K562 (cell line): ENCODE data around the gene PDE8A. TPM values are rescaled to one million over a fixed set of nuclear protein-coding genes. Genes with fewer than 3 reads are reported as not detected.

Experiments used
- ATAC-seq: fragments of 200-7000 bp; cut with Tn5 transposase; 3 replicates; pipeline ENCODE4 v1.9.1; 2020; ENCODE audit warnings: moderate library complexity
- BruUV-seq: library from RNA; stranded (reverse); fragments of 400-500 nt; replicated peaks from 2 replicates; lab custom pipeline; 2021; lab: Mats Ljungman, UMichigan
- CTCF ChIA-PET: fragments of 300-600 bp; formaldehyde crosslinking; extraction: SDS; loops from one replicate; lab custom pipeline; 2021; ENCODE audit warnings: low intra/inter-chr PET ratio; lab: Yijun Ruan, JAX
- POLR2A ChIA-PET: fragments of 300-600, 350-650 bp; sonication (Branson Sonifier 250); formaldehyde crosslinking; extraction: SDS; loops from one replicate; lab custom pipeline; 2021; ENCODE audit warnings: antibody characterized with exemption, inconsistent platforms; lab: Yijun Ruan, JAX
- DNase-seq, 4 experiments: peaks; one replicate each; pipeline versions ENCODE4 v3.0.0 to v3.0.0-alpha.2; 2011 to 2018; ENCODE audit warnings: low spot score in 3 of 4, mixed read lengths in 3 of 4; ENCODE audit errors: extremely low read depth in 1 of 4
- FAIRE-seq: peaks from 2 replicates; lab custom pipeline; 2011; peaks lifted over from hg19 to GRCh38; lab: Jason Lieb, UNC
- H2AFZ ChIP-seq: 2 replicates; pipeline ENCODE4 v1.6.0; 2011; ENCODE audit warnings: low read depth, low read length, control low read depth, inconsistent platforms
- H3K27ac ChIP-seq: fragments of 200-600 bp; 3 replicates; pipeline ENCODE4 v1.8.0; 2011; ENCODE audit warnings: low read depth, mild to moderate bottlenecking, control low read depth, inconsistent platforms, low read length, moderate library complexity, mixed read lengths; ENCODE audit errors: extremely low read depth
- H3K27me3 ChIP-seq, 2 experiments: fragments of 300-600 bp in 1 of 2; 2 replicates in 1 of 2; 3 replicates in 1 of 2; pipeline versions ENCODE4 v1.6.0 to v1.8.0; 2011; ENCODE audit warnings: inconsistent platforms in 2 of 2, low read length in 2 of 2, mild to moderate bottlenecking in 1 of 2, mixed read lengths in 1 of 2, moderate library complexity in 1 of 2; ENCODE audit not compliant: control insufficient read depth in 2 of 2, insufficient read depth in 2 of 2
- H3K36me3 ChIP-seq: fragments of 300-600 bp; 3 replicates; pipeline ENCODE4 v1.8.0; 2011; ENCODE audit warnings: mild to moderate bottlenecking, low read length, inconsistent platforms; ENCODE audit not compliant: control insufficient read depth, insufficient read depth
- H3K4me1 ChIP-seq, 2 experiments: fragments of 200-600 bp in 1 of 2; replicated peaks in 1 of 2; 2 replicates in 1 of 2; 3 replicates in 1 of 2; pipeline versions ENCODE4 v1.5.1 to v1.8.0; 2011; ENCODE audit warnings: inconsistent platforms in 2 of 2, low read length in 2 of 2, mild to moderate bottlenecking in 1 of 2, mixed read lengths in 1 of 2, moderate library complexity in 1 of 2; ENCODE audit not compliant: control insufficient read depth in 2 of 2, insufficient read depth in 2 of 2
- H3K4me2 ChIP-seq: 2 replicates; pipeline ENCODE4 v1.6.1; 2011; ENCODE audit warnings: low read length, control low read depth, inconsistent platforms, mixed read lengths; ENCODE audit not compliant: insufficient read depth
- H3K4me3 ChIP-seq: fragments of 200-600 bp; sonication (generic), shearing (Covaris generic); 2 replicates; pipeline ENCODE4 v1.5.1; 2016; ENCODE audit warnings: control low read depth, inconsistent platforms
- H3K79me2 ChIP-seq: fragments of 200-600 bp; 3 replicates; pipeline ENCODE4 v1.8.0; 2011; ENCODE audit warnings: low read length, inconsistent platforms; ENCODE audit not compliant: control insufficient read depth, insufficient read depth
- H3K9ac ChIP-seq, 2 experiments: 2 replicates each; pipeline versions ENCODE4 v1.6.0 to v1.6.1; 2011; ENCODE audit warnings: low read depth in 2 of 2, low read length in 2 of 2, control low read depth in 1 of 2, inconsistent platforms in 1 of 2, mild to moderate bottlenecking in 1 of 2, mixed read lengths in 1 of 2; ENCODE audit not compliant: insufficient read depth in 1 of 2
- H3K9me1 ChIP-seq: one replicate; pipeline ENCODE4 v1.6.0; 2011; ENCODE audit warnings: inconsistent platforms, mild to moderate bottlenecking, low read length, moderate library complexity; ENCODE audit not compliant: control insufficient read depth, insufficient read depth
- H3K9me3 ChIP-seq: replicated peaks from 2 replicates; pipeline ENCODE4 v1.5.1; 2011; ENCODE audit warnings: low read depth, low read length, inconsistent platforms; ENCODE audit not compliant: control insufficient read depth, insufficient read depth
- H4K20me1 ChIP-seq: replicated peaks from 2 replicates; pipeline ENCODE4 v1.6.1; 2011; ENCODE audit warnings: low read length, inconsistent platforms, mixed read lengths; ENCODE audit not compliant: control insufficient read depth, insufficient read depth
- ARID1B ChIP-seq: fragments of 450-650 bp; IDR thresholded peaks from 2 replicates; pipeline ENCODE4 v1.6.1; 2016; ENCODE audit warnings: antibody characterized with exemption, mild to moderate bottlenecking, inconsistent platforms
- FOSL1 ChIP-seq: fragments of 200-800 bp; sonication (Bioruptor generic); conservative IDR thresholded peaks from 2 replicates; pipeline ENCODE4 v1.6.1; 2016; ENCODE audit warnings: missing genetic modification characterization, missing compliant biosample characterization
- PTBP1 ChIP-seq: fragments of 200-400 bp; formaldehyde crosslinking; IDR thresholded peaks from 2 replicates; pipeline ENCODE4 v1.6.1; 2017; ENCODE audit warnings: low read depth, low read length
- RCOR1 ChIP-seq, 2 experiments: IDR thresholded peaks; 2 replicates each; pipeline ENCODE4 v1.6.1; 2012; ENCODE audit warnings: low read depth in 2 of 2, low read length in 2 of 2, borderline replicate concordance in 1 of 2, improper control_type of control experiment in 1 of 2
- SMARCC2 ChIP-seq: fragments of 450-650 bp; IDR thresholded peaks from 2 replicates; pipeline ENCODE4 v1.6.1; 2017; ENCODE audit warnings: antibody characterized with exemption, moderate library complexity, mild to moderate bottlenecking, low read depth
- ZNF124 ChIP-seq: sonication (generic); formaldehyde crosslinking; IDR thresholded peaks from 2 replicates; pipeline ENCODE4 v1.8.1; 2022; ENCODE audit warnings: missing genetic modification reagents
- WGBS: fragments of 100-300 bp; shearing (Covaris generic); methylation state at CpG from one replicate; pipeline ENCODE4 v1.1.6; 2016; ENCODE audit warnings: low coverage, mixed read lengths; ENCODE audit not compliant: insufficient coverage; ENCODE audit errors: missing lambda C conversion rate; 5-methylcytosine and 5-hydroxymethylcytosine counted together
- in situ Hi-C: fragments of 300-500 bp; cut with MboI; formaldehyde crosslinking; loops from 4 replicates; pipeline ENCODE4 v1.15.0; 2018; ENCODE audit warnings: inconsistent platforms, mixed read lengths
- intact Hi-C: fragments of 100-400 bp; cut with micrococcal nuclease; formaldehyde crosslinking; loops from 2 replicates; pipeline ENCODE4 v1.14.2; 2022
- polyA plus RNA-seq, 8 experiments: library from polyadenylated mRNA; depleted of rRNA in 4 of 8; stranded (reverse) in 5 of 8; unstranded in 3 of 8; fragments of >200 nt; fragmentation: Nextera tagmentation in 2 of 8; fragmentation: Illumina TruSeq in 1 of 8; extraction: Ambion mirVana in 2 of 8; extraction: Trizol in 1 of 8; gene quantifications; 2 replicates each; pipeline versions ENCODE4 v1.2.1 to v1.2.3, GENCODE V29; 2011 to 2014; ENCODE audit warnings: inconsistent platforms in 1 of 8, missing spikeins in 1 of 8
- total RNA-seq, 7 experiments: library from RNA; depleted of rRNA in 6 of 7; stranded (reverse); fragments of >200 nt in 6 of 7; fragmentation: Illumina TruSeq in 2 of 7; extraction: Trizol in 2 of 7; gene quantifications; 2 replicates each; pipeline versions ENCODE4 v1.2.1 to v1.2.3, GENCODE V29; 2011 to 2021; ENCODE audit warnings: low replicate concordance in 1 of 7
- TF ChIP-seq, protein P1 (sequence below), 2 experiments: fragments of 450-650 bp in 1 of 2; sonication (generic) in 1 of 2; formaldehyde crosslinking in 1 of 2; IDR thresholded peaks in 1 of 2; conservative IDR thresholded peaks in 1 of 2; 2 replicates each; pipeline versions ENCODE4 v1.6.1 to v1.8.1; 2016 to 2023; ENCODE audit warnings: mild to moderate bottlenecking in 2 of 2, moderate library complexity in 2 of 2, inconsistent platforms in 1 of 2, missing genetic modification reagents in 1 of 2
- TF ChIP-seq, protein P2 (sequence below): sonication (generic); IDR thresholded peaks from 2 replicates; pipeline ENCODE4 v1.6.1; 2016
- TF ChIP-seq, protein P3 (sequence below): sonication (generic); formaldehyde crosslinking; IDR thresholded peaks from 2 replicates; pipeline ENCODE4 v1.8.1; 2023; ENCODE audit warnings: mild to moderate bottlenecking, missing genetic modification reagents
- TF ChIP-seq, protein P4 (sequence below): fragments of 250-450 bp; sonication (Bioruptor Pico); IDR thresholded peaks from 2 replicates; pipeline ENCODE4 v1.5.0; 2021; ENCODE audit warnings: mild to moderate bottlenecking, moderate library complexity
- TF ChIP-seq, protein P5 (sequence below): fragments of 450-650 bp; formaldehyde crosslinking; IDR thresholded peaks from 2 replicates; pipeline ENCODE4 v1.4.0; 2020; ENCODE audit warnings: mild to moderate bottlenecking, moderate library complexity

Gene PDE8A
- total and polyA plus RNA-seq, 9 of the 15 experiments (the other 6 are each of a cell fraction or from before 2014, with no cell fraction given): 5.9 to 40.3 (median 19.8) TPM

DNA sequence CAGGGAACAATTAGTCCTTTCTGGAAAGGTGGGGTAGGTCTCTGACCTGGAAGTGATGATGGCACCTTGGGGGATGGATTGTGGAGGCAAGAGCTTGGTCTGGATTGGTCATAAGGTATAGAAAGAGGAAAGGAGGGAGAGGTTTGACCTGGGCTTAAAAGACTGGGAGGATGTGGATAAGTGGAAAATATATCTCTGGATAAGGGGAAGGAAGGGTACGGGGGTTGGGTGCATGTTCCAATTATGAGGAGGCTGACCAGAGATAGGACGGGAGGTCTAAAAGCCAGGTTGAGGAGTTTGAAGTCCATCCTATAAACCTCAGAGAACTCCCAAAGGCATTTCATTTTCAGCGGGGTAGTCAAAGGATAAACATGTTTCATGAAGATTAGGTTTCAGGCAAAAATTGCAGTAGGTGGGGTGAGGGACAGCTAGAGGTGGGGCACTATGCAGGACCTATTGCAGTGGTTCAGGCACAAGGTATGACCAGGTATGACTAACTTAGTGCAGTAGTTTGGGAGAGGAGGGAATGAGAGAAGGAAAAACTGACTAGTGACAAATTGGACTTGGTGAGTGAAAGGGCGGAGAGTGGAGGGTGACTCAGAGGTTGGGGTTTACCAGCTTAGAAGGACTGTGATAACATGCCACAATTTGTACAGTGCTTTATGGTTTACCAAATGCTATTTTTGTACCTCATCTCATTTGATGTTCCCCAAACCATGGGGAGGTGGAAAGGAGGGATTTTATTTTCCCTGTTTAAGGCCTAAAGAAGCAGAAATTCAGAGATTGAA, 10.7 kb downstream of the PDE8A start:
- Histone ChIP-seq H3K27me3 (no peaks in the 10 kb centered on the region), H3K4me2 (no peak overlapping the region), H3K79me2 (peaks cover 83% of the 10 kb centered on the region), H3K36me3 (0 out of 3 replicates have a peak, but pooled peaks cover 8% of the 10 kb centered on the region), H3K9me3 (no peaks in the 10 kb centered on the region), H2AFZ (no peak overlapping the region), H3K27ac (no peak overlapping the region), H3K9ac (no peak overlapping the region), H4K20me1 (peaks cover 11% of the 10 kb centered on the region; the same call in 1 of the 2 replicates), H3K9me1 (no peaks in the 10 kb centered on the region), H3K4me1 (peaks cover 0 to 10% of the 10 kb centered on the region in 2 experiments; a peak in 3 of 5 replicates), H3K4me3 (no peak overlapping the region)
- intact Hi-C loops: no loop called here
- 23% methylated on average over 4 of the region's 4 CpGs for WGBS
- CTCF ChIA-PET: no interaction called here
- ATAC-seq: peak; percentile 80
- in situ Hi-C loops: no loop called here
- peak; percentile 81 for FAIRE-seq
- no TSS peak for BruUV-seq
- POLR2A ChIA-PET: interaction anchor here (1.6 to 2.2 kb wide), 4 partner anchors 9 to 15 kb away, joined by 4 to 8 read pairs (median 4); partner anchors contain the start of gene PDE8A
- peak in 2 of 4 experiments; percentile 42 to 53 for DNase-seq
- TF ChIP-seq PTBP1 (no peak), FOSL1 (tag) (peak; percentile 86), ZNF124 (CRISPR knock-in tag) (no peak), ARID1B (peak; percentile 62), RCOR1 (IDR thresholded peaks at IDR 0.05; ENCODE audit: borderline replicate concordance in 1 of 2, low read depth in 2 of 2, low read length in 2 of 2) (peak in 1 of 2 experiments; percentile 69; a peak in 1 of 4 replicates), SMARCC2 (no peak)
- TF ChIP-seq, protein P1, sequence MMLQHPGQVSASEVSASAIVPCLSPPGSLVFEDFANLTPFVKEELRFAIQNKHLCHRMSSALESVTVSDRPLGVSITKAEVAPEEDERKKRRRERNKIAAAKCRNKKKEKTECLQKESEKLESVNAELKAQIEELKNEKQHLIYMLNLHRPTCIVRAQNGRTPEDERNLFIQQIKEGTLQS (IDR thresholded peaks at IDR 0.05): peak; percentile 79
- TF ChIP-seq, protein P1 (CRISPR knock-in tag; conservative IDR thresholded peaks at IDR 0.05): no peak
- TF ChIP-seq, protein P2, sequence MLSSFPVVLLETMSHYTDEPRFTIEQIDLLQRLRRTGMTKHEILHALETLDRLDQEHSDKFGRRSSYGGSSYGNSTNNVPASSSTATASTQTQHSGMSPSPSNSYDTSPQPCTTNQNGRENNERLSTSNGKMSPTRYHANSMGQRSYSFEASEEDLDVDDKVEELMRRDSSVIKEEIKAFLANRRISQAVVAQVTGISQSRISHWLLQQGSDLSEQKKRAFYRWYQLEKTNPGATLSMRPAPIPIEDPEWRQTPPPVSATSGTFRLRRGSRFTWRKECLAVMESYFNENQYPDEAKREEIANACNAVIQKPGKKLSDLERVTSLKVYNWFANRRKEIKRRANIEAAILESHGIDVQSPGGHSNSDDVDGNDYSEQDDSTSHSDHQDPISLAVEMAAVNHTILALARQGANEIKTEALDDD: peak; percentile 98
- TF ChIP-seq, protein P3, sequence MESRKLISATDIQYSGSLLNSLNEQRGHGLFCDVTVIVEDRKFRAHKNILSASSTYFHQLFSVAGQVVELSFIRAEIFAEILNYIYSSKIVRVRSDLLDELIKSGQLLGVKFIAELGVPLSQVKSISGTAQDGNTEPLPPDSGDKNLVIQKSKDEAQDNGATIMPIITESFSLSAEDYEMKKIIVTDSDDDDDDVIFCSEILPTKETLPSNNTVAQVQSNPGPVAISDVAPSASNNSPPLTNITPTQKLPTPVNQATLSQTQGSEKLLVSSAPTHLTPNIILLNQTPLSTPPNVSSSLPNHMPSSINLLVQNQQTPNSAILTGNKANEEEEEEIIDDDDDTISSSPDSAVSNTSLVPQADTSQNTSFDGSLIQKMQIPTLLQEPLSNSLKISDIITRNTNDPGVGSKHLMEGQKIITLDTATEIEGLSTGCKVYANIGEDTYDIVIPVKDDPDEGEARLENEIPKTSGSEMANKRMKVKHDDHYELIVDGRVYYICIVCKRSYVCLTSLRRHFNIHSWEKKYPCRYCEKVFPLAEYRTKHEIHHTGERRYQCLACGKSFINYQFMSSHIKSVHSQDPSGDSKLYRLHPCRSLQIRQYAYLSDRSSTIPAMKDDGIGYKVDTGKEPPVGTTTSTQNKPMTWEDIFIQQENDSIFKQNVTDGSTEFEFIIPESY (CRISPR knock-in tag): no peak
- TF ChIP-seq, protein P4, sequence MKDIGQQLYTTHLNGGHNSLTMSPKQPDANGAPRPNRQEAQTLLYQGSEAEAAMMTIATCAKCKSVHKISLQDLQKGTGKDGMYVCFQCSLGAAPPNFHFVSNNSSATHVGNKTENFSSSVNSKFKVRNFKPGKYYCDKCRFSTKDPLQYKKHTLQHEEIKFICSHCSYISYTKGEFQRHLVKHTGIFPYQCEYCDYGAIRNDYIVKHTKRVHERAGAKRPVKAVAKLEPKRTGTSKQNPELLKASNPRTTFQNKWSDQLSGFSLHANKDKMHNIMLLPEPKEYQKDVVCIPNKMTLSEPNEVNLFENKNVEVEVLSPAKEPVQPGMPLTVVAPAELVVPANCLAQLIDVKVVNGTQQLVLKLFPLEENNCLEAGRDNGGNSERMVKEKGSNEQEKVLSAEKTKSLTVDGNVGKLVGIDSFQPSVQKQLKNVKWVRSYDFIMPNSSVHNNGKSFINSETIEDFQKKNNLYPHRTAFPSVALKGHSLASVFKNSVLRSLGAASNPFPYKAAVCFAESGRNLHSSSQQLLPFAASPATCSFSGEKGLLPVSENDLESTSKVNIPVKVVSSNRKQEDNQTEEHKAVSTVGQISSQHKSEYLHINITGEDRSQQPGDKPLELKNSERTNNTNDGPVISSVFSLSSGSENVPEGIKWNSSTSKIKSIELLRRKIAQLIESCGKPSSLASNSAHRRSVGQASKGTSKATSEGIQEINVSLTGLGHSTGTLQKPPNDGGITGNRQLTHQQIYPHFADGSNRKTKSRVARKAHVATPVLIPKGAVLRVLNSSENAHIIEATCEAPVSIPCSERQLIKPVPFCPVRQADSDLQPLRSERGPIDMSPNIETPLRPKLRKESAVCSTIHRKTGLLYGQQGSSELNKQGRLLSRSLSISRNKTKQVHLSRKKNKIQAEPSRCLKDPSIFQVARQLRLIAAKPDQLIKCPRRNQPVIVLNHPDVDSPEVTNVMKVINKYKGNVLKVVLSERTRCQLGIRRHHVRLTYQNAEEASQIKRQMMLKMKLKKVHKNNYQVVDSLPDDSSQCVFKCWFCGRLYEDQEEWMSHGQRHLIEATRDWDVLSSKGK (CRISPR knock-in tag): no peak
- TF ChIP-seq, protein P5, sequence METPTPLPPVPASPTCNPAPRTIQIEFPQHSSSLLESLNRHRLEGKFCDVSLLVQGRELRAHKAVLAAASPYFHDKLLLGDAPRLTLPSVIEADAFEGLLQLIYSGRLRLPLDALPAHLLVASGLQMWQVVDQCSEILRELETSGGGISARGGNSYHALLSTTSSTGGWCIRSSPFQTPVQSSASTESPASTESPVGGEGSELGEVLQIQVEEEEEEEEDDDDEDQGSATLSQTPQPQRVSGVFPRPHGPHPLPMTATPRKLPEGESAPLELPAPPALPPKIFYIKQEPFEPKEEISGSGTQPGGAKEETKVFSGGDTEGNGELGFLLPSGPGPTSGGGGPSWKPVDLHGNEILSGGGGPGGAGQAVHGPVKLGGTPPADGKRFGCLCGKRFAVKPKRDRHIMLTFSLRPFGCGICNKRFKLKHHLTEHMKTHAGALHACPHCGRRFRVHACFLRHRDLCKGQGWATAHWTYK (CRISPR knock-in tag): no peak
